GM13976 (cell line): ENCODE data around the gene SLC26A6.
A peak's percentile ranks its signal among the peaks of the same experiment; 100 is the strongest.

Experiments
- DNase-seq: peaks from one replicate; pipeline ENCODE4 v3.0.0; 2012; ENCODE audit warnings: low spot score
- CTCF ChIP-seq: IDR thresholded peaks from 2 replicates; pipeline ENCODE4 v1.5.1; 2012; ENCODE audit warnings: borderline replicate concordance, mild to moderate bottlenecking; ENCODE audit not compliant: insufficient read depth; ENCODE audit errors: extremely low read depth, missing control alignments, control extremely low read depth
- in situ Hi-C: fragments of 300-500 bp; cut with MboI; formaldehyde crosslinking; loops from one replicate; pipeline ENCODE4 v1.12.0; 2022; ENCODE audit warnings: low sequenced_read_pairs, mixed read lengths, inconsistent platforms; ENCODE audit not compliant: unreplicated experiment

Gene SLC26A6

GRCh38 chr3:48635222-48636021, at the start of gene SLC26A6:
SLC26A6 (minus strand) TSS chr3:48635461; CDS start chr3:48635393, 68 bp downstream.
- DNase-seq, result peak; percentile 100
- in situ Hi-C loops, result no loop called here
- peak; percentile 56 for TF ChIP-seq CTCF

- no peak for TF ChIP-seq CTCF
- DNase-seq, result peak; percentile 60
- in situ Hi-C loops, result no loop called here
Observed at GRCh38 chr3:48684480-48685143, 49.4 kb upstream of the SLC26A6 start.

- in situ Hi-C loops, result no loop called here
- no peak for DNase-seq
- TF ChIP-seq CTCF, result no peak
Observed at GRCh38 chr3:48684054-48684349, 48.7 kb upstream of the SLC26A6 start.

- in situ Hi-C loops, result no loop called here
- TF ChIP-seq CTCF, result no peak
- no peak for DNase-seq
Observed at GRCh38 chr3:48682786-48683185, 47.5 kb upstream of the SLC26A6 start.

GRCh38 chr3:48681974-48682610, 46.8 kb upstream of the SLC26A6 start:
- in situ Hi-C loops, result no loop called here
- no peak for TF ChIP-seq CTCF
- DNase-seq, result no peak

- DNase-seq, result no peak
- in situ Hi-C loops, result no loop called here
- TF ChIP-seq CTCF, result no peak
Observed at GRCh38 chr3:48681541-48681880, 46.2 kb upstream of the SLC26A6 start.
